Stimulated activated naive B cell treated with anti-CD40 and anti-IgM and Interleukin-4, amounts not matched to agents 10 μg/mL and 1 μg/mL and 100 μg/mL, for 72 hours (primary cell): ENCODE data around the gene SRC.

Source experiments
- ATAC-seq, 2 donors: fragments of 150-1000 bp; cut with Tn5 transposase; replicated peaks; 2 replicates each; pipeline ENCODE4 v1.10.0; 2021; ENCODE audit warnings: moderate library complexity in 1 of 2
- DNase-seq: peaks from one replicate; pipeline ENCODE4 v3.0.0; 2021
- H3K27ac Mint-ChIP-seq: one replicate; pipeline ENCODE4 v1.8.0; 2022; ENCODE audit warnings: mild to moderate bottlenecking, mixed read lengths
- H3K27me3 Mint-ChIP-seq, 2 donors: one replicate each; pipeline ENCODE4 v1.8.0; 2022; ENCODE audit warnings: mixed read lengths in 2 of 2
- H3K36me3 Mint-ChIP-seq, 2 donors: one replicate each; pipeline ENCODE4 v1.8.0; 2022; ENCODE audit warnings: mixed read lengths in 2 of 2, mild to moderate bottlenecking in 1 of 2
- H3K4me1 Mint-ChIP-seq, 2 donors: one replicate each; pipeline ENCODE4 v1.8.0; 2022; ENCODE audit warnings: mixed read lengths in 2 of 2, mild to moderate bottlenecking in 1 of 2
- H3K4me3 Mint-ChIP-seq, 2 donors: one replicate each; pipeline ENCODE4 v1.8.0; 2022; ENCODE audit warnings: mild to moderate bottlenecking in 2 of 2, mixed read lengths in 2 of 2, moderate library complexity in 1 of 2
- H3K9me3 Mint-ChIP-seq, 2 donors: one replicate each; pipeline ENCODE4 v1.8.0; 2022; ENCODE audit warnings: mixed read lengths in 2 of 2, mild to moderate bottlenecking in 1 of 2

The SRC gene

DNA sequence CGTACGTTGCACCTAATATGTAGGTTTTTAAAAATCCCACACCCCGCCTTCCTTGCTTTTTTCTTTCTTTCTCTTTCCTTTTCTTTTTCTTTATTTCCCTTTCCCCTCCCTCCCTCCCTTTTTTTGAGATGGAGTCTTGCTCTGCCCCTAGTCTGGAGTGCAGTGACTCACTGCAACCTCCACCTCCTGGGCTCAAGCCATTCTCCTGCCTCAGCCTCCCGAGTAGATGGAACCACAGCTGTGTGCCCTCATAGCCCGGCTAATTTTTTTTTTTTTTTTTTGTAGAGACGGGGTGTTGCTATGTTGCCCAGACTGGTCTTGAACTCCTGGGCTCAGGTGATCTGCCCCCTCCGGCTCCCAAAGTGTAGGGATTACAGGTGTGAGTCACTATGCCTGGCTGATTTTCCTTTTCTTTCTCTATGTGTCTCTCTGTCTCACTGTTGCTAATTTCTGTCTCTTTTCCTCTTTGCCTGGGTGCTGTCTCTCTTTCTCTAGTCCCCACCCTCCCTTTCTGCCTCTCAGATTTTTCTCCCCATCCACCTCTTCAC, 61.2 kb downstream of the SRC start:
- Mint-ChIP-seq H3K27ac (peak overlapping the region; percentile 38), H3K27me3 (peaks cover 13 to 18% of the 10 kb centered on the region in 2 donors), H3K4me3 (peak overlapping the region; percentile 77 to 79), H3K4me1 (peaks cover 36 to 43% of the 10 kb centered on the region in 2 donors), H3K9me3 (no peaks in the 10 kb centered on the region), H3K36me3 (peaks cover 28 to 38% of the 10 kb centered on the region in 2 donors)
- DNase-seq (no peak), ATAC-seq (no peak)

DNA sequence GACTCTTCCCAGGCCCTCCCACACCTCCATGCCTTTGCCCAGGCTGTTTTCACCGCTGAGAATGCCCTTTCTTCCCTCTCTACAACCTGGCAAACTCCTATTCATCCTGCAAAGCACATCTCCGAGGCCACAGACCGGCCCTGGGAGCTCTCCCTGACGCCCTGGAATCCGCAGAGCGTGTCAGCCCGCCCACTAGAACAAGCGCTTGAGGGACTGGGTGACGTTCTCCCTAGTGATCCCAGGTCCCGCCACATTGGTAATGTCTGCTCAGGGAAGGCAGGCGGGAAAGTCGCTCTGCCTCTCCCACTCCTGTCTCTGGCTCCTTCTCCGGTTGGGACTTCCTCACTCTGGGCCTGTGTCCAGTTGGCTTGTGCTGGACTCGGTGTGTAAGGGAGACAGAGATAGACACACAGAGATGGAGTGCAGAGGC, 61.6 kb downstream of the SRC start:
- no peak for ATAC-seq

DNA sequence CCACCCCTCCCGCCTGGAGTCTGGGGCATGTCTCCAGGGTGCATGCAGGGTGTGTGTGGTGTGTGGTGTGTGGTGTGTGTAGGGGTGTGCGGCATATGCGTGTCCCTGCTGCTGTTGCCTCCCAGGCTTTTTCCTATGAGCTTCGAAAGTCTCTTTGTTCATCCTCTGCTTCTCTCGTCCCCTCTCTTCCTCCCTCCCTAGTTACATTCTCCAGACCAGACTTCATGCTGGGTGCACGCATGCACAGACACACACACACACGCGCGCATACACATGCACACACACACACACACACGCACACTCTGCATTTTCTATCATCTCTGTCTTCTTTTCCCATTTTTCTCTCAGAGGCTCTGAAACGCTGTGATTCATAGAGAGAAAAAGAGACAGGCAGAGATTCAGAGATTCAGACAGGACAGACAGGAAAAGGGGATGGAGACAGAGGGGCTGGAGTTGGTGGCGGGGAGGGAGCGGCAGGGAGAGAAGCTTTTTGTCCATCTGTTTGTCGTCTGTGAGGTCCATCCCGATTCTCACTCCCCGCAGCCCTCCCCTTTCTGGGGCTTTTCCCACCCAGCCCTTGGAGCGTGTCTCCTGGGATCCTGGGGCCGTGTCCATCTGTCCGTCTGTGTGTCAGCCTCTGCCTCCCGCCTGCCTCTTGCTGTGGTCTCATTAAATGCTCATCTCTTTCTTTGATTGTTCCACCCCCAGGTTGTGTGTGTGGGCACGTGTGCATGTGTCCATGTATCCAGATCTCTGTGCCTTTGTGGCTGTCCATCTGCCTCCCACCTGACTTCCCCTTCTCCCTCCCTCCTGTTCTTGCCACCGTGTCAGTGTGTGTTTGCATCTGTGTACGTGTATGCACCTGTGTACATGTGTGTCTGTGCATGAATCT, 62.6 kb downstream of the SRC start:
- Mint-ChIP-seq H3K36me3 (peaks cover 15 to 23% of the 10 kb centered on the region in 2 donors), H3K27ac (peak overlapping the region; percentile 15), H3K9me3 (no peaks in the 10 kb centered on the region), H3K4me3 (peak overlapping the region in 1 of 2 donors; percentile 1), H3K4me1 (peaks cover 34 to 43% of the 10 kb centered on the region in 2 donors), H3K27me3 (peaks cover 13 to 18% of the 10 kb centered on the region in 2 donors)
- peak; percentile 24 to 30 for ATAC-seq
- no peak for DNase-seq

More for the DNA sequence above, 61.6 kb downstream of the SRC start:
- H3K27ac Mint-ChIP-seq, result no peak overlapping the region
- peak overlapping the region; percentile 77 to 79 for H3K4me3 Mint-ChIP-seq
- peaks cover 24 to 33% of the 10 kb centered on the region in 2 donors for H3K36me3 Mint-ChIP-seq
- no peak for DNase-seq
- H3K27me3 Mint-ChIP-seq, result peaks cover 13 to 18% of the 10 kb centered on the region in 2 donors
- H3K9me3 Mint-ChIP-seq, result no peaks in the 10 kb centered on the region
- H3K4me1 Mint-ChIP-seq, result peaks cover 36 to 43% of the 10 kb centered on the region in 2 donors

DNA sequence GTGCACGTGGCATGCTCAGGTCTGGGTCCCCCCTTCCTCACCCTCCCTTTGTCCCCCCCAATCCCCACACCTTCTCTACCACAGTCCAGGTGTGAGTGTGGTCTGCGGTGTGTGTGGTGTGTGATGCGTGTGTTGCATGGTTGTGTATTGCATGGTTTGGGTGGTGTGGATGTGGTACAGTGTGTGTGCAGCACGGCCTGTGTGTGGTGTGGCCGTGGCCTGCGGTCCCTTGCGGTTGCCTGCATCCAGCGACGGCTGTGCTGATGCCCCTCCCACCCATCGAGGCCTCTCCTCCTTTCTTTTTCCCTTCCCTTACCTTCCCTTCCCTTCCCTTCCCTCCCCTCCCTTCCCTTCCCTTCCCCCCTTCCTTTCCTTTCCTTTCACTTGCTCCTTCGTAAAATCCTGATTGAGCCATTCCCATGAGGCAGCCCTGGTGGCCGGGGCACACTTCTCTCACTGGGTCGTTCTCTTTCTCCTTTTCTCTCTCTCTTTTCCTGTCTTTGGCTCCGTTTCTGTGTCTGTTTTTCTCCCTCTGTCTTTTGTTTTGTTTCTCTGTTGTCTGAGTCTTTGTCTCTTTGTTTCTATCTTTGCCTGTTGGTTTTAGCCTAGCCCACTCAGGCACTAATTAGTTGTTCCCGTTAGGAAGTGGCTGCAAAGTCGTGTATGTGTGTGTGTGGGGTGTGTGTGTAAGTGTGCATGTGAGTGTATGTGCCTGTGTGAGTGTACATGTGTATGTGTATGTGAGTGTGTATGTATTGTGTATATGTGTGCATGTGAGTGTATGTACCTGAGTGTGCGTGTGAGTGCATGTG, 65.7 kb downstream of the SRC start:
- Mint-ChIP-seq H3K36me3 (no peaks in the 10 kb centered on the region), H3K27ac (no peak overlapping the region), H3K27me3 (peaks cover 13 to 25% of the 10 kb centered on the region in 2 donors), H3K4me3 (no peak overlapping the region), H3K4me1 (peaks cover 24 to 26% of the 10 kb centered on the region in 2 donors), H3K9me3 (no peaks in the 10 kb centered on the region)
- DNase-seq (no peak), ATAC-seq (no peak)

DNA sequence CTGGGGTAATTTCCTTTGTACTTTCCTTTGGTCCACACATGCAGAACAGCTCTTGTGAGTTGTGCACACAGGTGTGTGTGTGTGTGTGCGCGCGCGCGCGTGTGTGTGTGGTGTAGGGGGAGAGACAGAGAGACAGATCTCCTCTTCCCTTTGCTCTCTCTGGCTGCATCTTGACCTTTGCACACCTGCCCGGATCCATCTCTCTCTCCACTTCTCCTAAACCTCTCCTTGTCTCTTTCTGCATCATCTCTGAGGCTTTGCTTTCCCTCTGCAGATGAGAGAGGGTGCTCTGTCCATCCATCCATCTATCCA, 67.0 kb downstream of the SRC start:
- Mint-ChIP-seq H3K27ac (no peak overlapping the region), H3K9me3 (no peaks in the 10 kb centered on the region), H3K4me3 (no peak overlapping the region), H3K36me3 (no peaks in the 10 kb centered on the region), H3K27me3 (peaks cover 5 to 18% of the 10 kb centered on the region in 2 donors), H3K4me1 (peaks cover 15 to 22% of the 10 kb centered on the region in 2 donors)
- ATAC-seq, result no peak
- DNase-seq, result no peak

DNA sequence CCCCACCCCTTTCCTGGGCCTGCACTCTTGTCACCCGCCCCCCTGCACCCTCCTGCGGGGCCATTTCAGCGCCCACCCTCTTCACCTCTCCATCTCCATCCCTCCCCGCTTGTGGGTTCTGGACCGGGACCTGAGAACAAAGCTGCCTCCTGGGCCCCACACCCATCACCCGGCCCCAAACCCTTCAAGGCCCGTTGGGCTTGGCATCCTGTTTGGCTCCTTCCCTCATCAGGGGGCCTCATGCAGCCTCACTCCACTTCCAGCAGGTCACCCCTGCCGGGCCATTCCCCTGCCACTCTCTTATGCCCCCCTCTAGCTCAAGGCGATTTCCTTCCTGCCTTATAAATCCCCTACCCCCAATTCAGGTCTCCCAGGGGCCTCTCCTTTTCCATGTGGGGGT, 67.4 kb downstream of the SRC start:
- DNase-seq, result no peak
- Mint-ChIP-seq H3K4me3 (peak overlapping the region in 1 of 2 donors; percentile 5), H3K27me3 (peaks cover 2 to 16% of the 10 kb centered on the region in 2 donors), H3K4me1 (peaks cover 14 to 20% of the 10 kb centered on the region in 2 donors), H3K36me3 (no peaks in the 10 kb centered on the region), H3K9me3 (no peaks in the 10 kb centered on the region), H3K27ac (no peak overlapping the region)
- ATAC-seq, result no peak

DNA sequence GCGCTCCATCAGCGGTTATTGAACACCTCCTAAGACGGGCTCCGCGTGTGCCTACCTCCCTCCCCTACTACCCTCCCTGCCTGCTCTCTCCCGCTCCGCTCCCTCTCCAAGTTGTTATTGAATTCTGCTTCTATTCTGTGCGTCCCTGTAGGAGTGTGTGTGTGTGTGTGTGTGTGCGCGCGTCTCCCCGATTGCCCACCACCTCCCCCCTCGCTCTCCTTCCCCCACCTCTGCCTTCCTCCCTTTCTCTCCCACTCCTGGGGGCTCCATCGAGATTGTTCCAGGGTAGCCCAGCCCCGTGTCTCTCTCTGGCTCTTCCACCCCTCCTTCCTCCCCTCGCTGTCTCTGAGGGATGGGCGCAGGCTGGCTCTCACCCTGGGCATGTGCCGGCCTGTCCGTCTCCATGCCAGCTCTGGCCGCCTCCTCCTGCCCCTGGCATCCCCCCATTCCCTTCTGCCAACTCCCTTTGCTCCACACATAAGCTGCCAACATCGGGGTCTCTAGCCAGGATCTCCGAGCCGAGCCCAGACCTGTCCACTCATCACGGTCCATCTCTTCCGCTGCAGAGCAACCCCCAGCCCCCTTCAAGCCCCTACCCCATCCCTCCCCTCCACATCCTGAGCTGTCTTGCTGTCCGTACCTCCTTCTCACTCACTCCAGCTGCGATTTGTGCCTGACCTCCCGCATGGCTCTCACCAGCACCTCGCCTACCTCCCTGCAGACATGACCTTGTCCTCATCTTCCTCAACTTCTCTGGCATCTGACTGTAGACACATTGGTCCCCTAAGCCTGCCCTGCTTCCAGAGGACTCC, 68.5 kb downstream of the SRC start:
- no peaks in the 10 kb centered on the region for H3K9me3 Mint-ChIP-seq
- no peak for ATAC-seq
- no peak overlapping the region for H3K4me3 Mint-ChIP-seq
- peaks cover 0 to 7% of the 10 kb centered on the region in 2 donors for H3K27me3 Mint-ChIP-seq
- H3K4me1 Mint-ChIP-seq, result peaks cover 3 to 11% of the 10 kb centered on the region in 2 donors
- DNase-seq, result no peak
- H3K27ac Mint-ChIP-seq, result no peak overlapping the region
- no peaks in the 10 kb centered on the region for H3K36me3 Mint-ChIP-seq

DNA sequence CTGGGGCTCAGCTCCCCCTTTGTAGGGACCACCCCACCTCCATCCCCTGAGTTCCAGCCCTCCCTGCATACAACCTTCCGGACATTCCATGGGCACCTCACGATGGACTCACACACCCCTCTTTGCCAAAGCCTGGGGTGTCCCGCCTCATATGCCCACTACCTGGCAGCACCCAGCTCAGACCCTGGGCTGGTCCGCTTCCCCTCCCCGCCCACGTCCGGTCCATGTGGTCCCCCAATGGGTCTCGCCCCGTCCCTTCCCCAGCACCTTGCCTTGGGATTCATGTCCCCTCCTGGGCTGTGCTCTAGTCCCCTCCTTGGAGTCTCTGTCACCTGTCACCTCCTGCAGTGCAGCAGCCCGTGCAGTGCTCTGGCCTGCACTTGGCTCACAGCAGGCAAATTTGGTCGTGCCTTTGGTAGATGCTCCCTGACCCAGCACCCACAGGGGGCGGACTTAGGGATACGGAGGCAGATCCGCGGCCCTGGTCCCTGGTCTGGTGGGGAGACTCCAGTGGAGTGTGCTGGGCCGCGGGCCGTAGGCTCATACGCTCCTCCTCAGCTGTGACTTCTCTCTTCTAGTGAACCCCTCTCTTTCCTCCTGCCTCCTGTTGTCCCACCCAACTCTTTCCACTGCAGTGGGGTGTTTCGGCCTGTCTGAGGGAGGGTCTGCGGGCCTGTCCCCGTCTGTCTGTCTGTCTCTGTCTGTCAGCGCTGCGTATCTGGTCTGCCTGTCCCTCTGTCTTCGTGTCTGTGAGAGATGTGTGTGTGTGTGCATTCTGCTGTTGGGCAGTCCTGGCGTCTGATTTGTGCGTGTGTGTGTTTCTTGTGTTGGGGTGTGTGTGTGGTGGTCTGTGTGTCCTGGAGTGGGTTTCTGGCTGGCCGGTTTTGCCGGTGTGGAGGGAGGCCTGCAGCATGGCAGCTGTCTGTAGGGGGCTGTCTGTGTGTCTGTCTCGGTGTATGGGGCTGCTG, 69.5 kb downstream of the SRC start:
- no peak for DNase-seq
- no peak for ATAC-seq
- no peaks in the 10 kb centered on the region for H3K9me3 Mint-ChIP-seq
- H3K4me1 Mint-ChIP-seq, result peaks cover 0 to 4% of the 10 kb centered on the region in 2 donors
- H3K36me3 Mint-ChIP-seq, result no peaks in the 10 kb centered on the region
- no peak overlapping the region for H3K4me3 Mint-ChIP-seq
- H3K27me3 Mint-ChIP-seq, result peaks cover 7 to 12% of the 10 kb centered on the region in 2 donors
- H3K27ac Mint-ChIP-seq, result no peak overlapping the region

DNA sequence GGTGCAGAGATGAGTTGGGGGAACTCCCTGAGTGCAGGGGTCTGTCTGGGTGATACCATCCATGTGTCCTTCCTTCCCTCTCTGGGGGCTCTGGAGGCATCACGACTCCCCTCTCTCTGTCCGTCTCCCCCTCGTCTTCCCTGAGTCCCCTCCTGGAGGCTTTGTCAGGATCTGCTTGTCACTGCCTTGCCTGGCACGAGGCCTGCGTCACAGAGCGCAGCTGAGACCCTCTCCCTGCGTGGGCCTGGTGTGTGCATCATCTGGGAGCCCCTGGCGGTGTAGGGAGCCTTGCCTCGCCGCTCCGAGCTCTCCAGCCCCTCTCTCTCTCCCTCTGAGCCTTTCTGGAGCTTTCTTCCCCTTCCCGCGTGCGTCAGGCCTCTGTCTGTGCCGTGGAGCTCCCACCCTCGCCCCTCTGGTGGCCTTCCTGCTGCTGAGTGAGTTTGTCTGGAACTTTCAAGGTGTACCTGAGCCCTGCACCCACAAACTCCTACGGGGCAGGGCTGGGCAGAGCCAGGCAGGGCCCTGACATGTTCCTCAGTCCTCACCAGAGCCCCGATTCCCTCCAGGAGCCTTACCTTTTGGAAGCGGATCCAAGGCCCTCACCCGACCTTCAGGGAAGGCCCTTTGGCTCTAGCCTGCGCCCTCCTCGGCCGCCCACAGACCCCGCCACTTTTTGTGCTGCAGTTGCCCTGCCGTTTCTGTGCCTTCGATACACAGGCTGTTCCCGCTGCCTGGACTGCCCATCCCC, 70.3 kb downstream of the SRC start:
- Mint-ChIP-seq H3K27ac (no peak overlapping the region), H3K36me3 (no peaks in the 10 kb centered on the region), H3K4me1 (peaks cover 0 to 4% of the 10 kb centered on the region in 2 donors), H3K27me3 (peaks cover 15 to 20% of the 10 kb centered on the region in 2 donors), H3K4me3 (no peak overlapping the region), H3K9me3 (no peaks in the 10 kb centered on the region)
- ATAC-seq (no peak), DNase-seq (no peak)

DNA sequence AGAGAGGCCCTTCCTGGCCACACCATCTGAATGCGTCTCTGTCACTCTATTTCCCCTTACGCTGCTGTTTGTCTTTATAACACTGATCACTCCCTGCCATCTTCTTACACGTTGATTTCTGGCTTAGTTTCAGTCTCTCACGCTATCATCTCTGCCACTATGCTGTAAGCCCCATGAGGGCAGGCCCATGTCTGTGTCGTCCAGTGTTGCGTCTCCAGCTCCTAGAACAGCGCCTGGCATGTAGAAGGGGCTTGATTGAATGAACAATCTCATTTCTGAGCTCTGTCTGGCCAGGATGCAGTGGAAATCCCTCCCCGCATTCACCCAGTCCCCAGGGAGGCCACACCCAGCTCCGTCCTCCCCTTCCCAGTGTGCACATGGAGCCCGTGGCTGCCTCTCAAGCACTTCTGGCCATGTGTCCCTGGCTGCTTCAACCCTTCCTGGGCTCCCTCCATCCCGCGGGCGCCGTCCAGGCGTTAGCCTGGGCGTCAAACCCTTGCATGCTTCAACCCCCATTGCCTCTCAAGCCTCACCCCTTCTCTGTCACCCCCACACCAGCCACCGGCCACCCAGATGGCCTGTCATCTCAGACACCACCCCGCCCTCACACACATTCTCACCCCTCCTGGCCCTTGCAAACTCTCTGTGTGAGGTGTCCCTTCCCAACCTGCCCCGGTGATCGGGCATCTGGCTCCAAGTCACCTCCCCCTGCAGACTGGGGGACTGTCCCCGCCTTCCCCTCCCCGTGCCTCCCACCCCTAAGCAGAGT, 71.1 kb downstream of the SRC start:
- H3K9me3 Mint-ChIP-seq, result no peaks in the 10 kb centered on the region
- H3K4me1 Mint-ChIP-seq, result peaks cover 0 to 4% of the 10 kb centered on the region in 2 donors
- ATAC-seq, result no peak

DNA sequence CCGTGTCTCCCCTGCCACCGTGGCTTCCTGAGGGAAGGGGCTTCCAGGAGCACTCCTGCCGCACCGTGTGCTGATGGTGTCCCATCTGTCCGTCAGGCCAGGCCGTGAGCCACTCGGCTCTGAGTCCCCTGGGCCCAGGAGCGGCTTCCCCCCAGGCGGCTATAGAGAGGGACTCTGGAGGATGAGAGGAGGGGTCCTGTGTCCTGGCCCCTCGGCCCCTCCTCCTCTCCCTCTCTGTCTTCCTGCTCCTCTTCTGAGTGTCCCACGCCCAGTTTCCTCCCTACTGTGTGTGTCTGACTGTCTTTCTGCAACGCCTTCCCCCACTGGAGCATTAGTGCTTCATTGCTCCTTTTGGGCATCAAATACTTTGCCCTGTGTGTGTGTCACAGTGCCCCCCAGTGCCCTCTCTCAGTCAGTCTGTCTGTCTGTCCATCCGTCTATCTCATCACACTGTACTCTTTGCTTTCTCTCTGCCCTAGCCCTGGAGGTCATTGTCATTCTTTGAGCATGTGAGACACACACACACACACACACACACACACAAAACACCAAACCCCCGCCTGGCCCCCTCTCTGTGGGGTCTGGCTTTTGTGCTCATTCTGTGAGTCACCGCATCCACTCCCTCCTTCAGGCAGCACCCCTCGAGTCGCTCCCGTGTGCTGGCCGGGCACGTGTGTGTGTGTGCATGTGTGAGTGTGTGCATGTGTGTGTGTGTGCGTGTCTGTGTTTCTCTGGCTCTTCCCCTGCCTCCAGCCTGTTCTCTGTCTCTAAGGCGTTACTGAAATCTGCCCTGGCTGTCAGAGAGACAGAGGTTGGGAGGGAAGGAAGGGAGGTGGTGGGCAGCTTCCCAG, 71.9 kb downstream of the SRC start:
- DNase-seq, result no peak
- peaks cover 0 to 4% of the 10 kb centered on the region in 2 donors for H3K4me1 Mint-ChIP-seq
- peaks cover 22 to 31% of the 10 kb centered on the region in 2 donors for H3K27me3 Mint-ChIP-seq
- H3K36me3 Mint-ChIP-seq, result no peaks in the 10 kb centered on the region
- no peak overlapping the region for H3K27ac Mint-ChIP-seq
- H3K4me3 Mint-ChIP-seq, result no peak overlapping the region
- no peak for ATAC-seq
- no peaks in the 10 kb centered on the region for H3K9me3 Mint-ChIP-seq

More for the DNA sequence above, 71.1 kb downstream of the SRC start:
- no peak for DNase-seq
- no peak overlapping the region for H3K4me3 Mint-ChIP-seq
- peaks cover 22 to 26% of the 10 kb centered on the region in 2 donors for H3K27me3 Mint-ChIP-seq
- H3K27ac Mint-ChIP-seq, result no peak overlapping the region
- no peaks in the 10 kb centered on the region for H3K36me3 Mint-ChIP-seq
